Kidney capillary endothelial cell (primary cell): ENCODE results near the gene MRGPRX3.
A peak's percentile ranks its signal among the peaks of the same experiment; 100 is the strongest.
"Not testable (repeated sequence)": the region's sequence is repeated elsewhere in the genome, so short reads cannot be mapped to it uniquely, and the experiment has no call there.

Source experiments
- DNase-seq: peaks from one replicate; pipeline ENCODE4 v3.0.0-alpha.2; 2018; ENCODE audit warnings: low spot score

The MRGPRX3 gene

DNA sequence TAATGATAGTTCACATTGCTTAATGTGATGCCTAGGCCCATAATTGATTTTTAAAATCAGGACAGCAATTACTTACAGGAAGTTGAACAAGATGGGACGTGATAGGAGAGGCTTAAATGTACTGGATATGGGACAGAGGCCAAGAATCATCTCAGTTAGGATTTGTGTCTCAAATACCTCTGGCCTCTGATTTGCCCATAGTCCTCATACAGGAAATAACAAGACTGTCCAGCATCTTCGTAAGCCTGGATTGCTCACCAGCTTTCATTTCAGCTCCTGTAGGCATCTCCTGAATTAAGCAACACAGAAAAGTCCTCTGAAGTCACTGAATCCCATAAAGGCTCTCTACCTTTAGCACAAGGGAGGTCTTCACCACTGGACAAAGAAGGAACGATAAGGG, at the start of gene MRGPRX3:
Gene MRGPRX3, plus strand, starts transcription at position 231 of the 400 bp plus-strand sequence. CDS start 4,632 bp downstream, outside the sequence.
- DNase-seq = no peak

DNA sequence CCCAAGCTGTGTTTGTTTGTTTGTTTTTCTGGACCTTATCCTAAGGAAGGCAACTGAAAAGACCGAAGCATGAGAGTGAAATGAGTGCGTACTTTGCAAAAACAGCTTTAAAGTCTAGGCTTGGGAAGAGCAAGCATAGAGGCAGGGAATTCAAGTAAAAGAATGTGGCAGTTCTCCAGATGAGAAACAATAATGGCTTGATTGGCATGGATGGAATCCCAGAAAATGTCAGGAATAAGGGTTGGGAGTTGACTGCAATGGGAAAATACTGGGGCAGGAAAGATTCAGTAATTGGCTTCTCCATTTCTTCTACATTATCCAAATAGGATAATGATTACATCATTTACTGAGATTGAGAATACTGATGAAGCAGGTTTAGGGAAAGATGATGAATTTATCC, 44.0 kb upstream of the MRGPRX3 start:
- no peak for DNase-seq

DNA sequence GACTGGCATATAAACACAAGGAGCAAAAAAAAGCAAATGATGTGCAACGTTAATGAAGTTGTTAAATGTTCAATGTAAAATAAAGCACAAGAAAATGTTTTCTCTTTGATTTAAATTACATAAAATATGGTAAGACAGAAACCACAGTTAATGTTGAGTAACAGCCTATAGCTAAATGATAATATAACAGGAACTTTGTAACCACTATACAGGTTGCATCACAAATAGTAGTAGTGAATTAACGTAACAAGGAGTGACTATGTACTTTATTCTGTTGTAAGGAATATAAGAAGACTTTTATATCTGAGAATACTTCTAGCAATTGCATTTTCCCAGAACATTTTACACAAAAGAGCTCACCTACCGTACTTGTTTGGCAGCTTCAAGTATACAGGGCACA, 43.4 kb upstream of the MRGPRX3 start:
- no peak for DNase-seq

DNA sequence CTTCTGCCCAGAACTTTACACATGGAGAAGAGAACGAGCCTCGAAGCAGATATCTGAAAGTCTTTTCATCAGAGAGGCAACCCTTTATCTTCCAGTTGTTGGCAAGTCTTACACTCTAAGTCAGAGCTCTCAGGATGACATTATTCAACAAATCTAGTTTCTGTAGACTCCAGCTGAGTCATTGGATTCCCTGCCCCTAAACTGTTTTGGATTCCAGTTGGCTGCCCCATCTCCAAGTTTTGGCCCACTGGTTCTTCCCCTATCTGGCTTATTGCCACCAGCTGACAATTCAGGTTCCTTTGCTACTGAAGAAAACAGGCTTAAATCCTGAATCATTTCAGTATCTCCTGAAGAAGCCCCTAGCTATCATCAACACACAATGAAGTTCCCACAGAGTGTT, 40.6 kb upstream of the MRGPRX3 start:
- DNase-seq = no peak

DNA sequence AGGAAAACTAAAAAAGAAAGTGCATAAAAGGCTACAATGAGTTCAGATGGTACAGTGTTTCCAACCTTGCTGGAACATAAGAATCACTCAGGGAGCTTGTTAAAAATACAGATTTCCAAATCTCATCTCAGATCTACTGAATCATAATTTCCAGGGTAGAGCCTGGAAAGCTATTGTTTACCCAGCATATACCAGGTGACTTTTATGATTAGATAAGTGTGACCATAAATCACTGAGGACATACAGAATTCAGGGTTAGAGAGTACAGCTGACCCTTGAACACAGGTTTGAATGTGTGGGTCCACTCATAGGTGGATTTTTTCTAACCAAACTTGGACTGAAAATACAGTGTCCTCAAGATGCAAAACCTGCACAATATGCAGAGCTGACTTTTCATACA, 38.4 kb upstream of the MRGPRX3 start:
- DNase-seq = no peak

DNA sequence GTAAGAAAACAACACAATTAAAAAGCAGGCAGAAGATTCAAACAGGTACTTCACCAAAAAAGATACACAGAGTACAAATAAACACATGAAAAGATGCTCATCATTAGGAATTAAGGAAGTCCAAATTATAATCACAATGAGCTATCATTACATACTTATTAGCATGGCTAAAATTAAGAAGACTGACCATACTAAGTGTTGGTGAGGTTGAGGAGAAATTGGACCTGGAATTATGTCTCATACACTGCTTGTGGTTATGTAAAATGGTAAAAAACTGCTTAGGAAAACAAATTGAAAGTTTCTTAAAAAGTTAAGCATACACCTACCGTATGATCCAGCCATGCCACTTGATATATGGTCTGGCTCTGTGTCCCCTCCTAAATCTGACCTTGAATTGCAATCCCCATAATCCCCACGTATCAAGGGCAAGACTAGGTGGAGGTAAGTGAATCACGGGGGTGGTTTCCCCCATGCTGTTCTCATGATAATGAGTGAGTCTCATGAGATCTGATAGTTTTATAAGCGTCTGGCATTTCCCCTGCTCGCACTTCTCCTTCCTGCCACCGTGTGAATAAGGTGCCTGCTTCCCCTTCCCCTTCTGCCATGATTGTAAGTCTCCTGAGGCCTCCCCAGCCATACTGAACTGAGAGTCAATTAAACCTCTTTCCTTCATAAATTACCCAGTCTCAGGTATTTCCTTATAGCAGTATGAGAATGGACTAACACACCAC, 31.3 kb upstream of the MRGPRX3 start:
- DNase-seq = no peak

DNA sequence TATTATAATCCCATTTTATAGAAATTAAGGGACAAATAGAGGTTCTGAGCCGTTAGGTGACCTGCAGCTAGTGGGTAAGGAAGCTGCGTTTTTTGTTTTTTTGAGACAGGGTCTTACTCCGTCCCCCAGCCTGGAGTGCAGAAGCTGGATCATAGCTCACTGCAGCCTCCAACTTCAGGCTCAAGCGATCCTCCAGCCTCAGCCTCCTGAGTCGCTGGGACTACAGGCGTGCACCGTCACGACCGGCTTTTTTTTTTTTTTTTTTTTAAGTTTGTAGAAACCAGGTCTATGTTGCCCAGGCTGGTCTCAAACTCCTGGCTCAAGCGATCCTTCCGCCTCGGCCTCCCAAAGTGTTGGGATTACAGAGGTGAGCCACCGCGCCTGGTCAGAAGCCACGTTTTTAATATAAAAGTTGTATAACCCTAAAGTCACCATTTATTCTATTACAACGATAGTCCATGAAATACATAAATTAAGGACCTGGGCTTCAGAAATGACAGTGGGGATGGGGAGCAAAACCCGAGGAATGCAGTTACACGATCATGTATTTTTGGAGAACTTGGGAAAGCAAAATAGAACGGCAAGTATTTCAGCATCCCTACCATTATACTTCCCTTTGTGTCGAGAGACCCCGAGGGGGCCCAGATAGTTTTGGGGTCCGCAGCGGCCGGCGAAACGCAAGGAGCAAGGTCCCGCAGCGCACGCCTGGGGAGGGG, 27.1 kb upstream of the MRGPRX3 start:
- no peak for DNase-seq

DNA sequence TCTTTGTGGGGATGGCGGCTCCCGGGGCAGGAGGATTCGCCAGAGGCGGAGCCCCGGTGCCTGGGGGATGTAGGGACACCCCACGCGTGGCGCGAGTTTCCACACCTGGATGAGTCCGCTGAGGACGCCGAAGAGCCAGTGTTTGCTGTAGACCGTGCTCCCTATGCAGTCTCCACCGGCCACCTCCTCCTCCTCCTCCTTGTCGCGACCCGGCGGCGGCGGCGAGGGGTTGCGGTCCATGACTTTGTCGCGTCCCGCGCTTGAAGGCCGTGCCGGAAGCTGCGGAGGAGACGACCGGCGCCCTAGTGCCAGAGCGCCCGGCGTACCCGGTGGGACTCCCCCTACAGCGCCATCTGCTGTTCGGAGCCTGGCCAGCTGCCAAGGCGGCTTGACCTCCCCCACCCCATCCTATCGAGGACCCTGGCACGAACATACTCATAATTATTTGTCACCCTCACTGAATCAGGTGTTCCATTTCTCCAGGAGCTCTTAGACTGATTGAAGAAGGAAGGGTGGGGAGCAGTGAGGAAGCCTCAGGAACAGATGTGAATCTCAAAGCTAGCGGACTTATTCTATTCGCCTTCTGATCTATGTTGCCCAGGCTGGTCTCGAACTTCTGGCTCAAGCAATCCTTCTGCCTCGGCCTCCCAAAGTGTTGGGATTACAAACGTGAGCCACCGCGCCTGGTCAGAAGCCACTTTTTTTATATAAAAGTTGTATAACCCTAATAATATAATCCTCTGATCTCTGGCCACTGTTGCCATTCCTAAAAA, 26.4 kb upstream of the MRGPRX3 start, which contains the start of gene SAAL1:
Gene SAAL1, minus strand, starts transcription at position 281 of the 773 bp plus-strand sequence. Its CDS starts 41 bp downstream, at position 240.
- peak; percentile 86 for DNase-seq

DNA sequence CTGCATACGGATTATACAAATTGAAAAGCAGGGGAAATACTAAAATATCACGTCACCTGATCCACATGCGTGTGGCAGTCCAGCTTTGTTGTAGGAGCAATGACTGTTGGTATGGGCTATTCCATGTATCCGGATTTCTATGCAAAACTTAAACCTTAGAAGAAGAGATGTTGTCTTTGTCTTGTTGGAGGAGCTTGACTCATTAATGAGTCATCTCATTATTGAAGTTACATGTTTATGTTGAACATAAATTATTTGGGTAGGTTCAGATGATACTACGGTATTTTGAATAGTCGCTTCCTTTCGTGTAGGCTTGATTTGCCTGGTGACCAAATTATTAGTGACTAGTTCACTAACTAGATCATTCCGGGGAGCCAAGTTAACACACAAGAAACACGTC, 25.7 kb upstream of the MRGPRX3 start:
- DNase-seq = peak; percentile 18

DNA sequence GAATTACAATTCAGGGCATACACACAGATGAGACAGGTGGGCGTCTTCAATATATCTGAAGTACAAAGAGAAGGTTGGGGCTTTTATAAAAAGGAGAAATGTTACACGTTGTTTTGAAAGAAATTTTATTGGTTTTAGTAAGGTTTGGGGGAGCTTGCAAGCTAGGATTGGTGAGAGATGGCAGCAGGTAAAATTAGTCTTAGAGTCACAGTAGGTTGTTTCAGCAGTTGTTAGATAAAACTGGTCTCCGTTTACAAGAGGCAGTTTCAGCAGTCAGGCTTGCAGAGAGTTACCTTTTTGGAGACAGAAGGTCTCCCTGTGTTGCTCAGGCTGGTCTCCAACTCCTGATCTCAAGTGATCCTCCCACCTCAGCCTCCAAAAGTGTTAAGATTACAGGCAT, 24.1 kb upstream of the MRGPRX3 start:
- DNase-seq = no peak

DNA sequence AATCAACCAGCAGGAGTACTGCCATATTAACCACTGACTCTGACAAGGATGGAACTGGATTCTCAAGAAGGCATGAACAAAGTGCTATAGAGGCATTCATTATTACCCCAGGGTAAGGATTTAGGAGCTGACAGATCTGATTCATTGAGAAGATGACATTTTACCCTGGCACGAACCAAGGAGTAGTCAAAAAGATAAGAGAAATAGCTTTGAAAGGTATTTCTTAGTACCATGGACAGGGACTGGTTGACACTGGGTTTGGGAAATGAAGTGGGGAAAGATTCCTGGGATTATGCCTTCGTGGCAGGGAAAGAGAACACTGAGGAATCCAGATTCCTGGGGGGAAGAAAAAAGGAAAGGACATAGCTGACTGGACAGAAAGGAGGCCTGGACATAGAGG, 21.4 kb upstream of the MRGPRX3 start:
- no peak for DNase-seq

DNA sequence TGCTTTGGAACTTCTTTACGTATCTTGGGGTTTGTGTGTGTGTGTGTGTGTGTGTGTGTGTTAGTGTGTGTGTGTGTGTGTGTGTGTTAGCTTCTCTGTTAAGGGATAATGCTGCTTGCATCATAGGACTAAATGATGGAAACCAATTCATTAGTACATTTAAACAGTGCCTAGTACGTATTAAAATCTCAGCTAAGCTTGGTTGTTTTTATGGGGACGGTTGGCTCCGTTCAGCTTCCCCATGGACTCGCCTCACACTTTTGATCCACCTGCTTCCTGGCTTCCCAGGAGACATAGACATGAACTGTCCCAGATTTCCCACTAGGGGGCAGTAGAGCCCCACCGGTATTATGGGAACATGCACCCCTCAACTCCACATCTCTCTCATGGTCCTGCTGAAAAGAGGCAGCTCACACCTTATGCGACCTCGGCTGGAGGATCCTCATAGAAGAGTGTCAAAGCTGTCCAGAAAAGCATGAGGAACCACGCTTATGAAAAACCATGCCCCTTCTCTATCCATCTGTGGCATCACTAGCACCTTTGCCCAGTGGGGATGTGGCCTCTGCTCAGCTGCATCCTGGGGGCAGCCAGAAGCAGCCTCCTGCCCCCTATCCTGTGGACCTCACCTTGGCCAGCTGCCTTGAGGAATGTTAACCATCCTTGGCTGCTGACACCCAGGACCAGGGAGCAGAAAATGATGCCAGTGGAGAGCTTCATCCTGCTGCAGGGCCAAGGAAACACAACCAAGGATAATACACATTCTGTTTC, 16.8 kb upstream of the MRGPRX3 start:
- DNase-seq = peak; percentile 74

DNA sequence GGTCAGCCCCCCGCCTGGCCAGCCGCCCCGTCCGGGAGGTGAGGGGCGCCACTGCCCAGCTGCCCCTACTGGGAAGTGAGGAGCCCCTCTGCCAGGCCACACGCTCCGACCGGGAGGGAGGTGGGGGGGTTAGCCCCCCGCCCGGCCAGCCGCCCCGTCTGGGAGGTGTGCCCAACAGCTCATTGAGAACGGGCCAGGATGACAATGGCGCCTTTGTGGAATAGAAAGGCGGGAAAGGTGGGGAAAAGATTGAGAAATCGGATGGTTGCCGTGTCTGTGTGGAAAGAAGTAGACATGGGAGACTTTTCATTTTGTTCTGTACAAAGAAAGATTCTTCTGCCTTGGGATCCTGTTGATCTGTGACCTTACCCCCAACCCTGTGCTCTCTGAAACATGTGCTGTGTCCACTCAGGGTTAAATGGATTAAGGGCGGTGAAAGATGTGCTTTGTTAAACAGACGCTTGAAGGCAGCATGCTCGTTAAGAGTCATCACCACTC, 11.0 kb upstream of the MRGPRX3 start:
- not testable (repeated sequence) for DNase-seq

DNA sequence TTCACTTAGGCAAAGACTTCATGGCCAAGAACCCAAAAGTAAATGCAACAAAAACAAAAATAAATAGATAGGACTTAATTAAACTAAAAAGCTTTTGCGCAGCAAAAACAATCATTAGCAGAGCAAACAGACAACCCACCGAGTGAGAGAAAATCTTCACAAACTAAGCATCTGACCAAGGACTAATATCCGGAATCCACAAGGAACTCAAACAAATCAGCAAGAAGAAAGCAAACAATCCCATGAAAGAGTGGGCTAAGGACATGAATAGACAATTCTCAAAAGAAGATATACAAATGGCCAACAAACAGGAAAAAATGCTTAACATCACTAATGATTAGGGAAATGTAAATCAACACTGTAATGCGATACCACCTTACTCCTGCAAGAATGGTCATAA, 1.3 kb upstream of the MRGPRX3 start:
- DNase-seq = not testable (repeated sequence)

DNA sequence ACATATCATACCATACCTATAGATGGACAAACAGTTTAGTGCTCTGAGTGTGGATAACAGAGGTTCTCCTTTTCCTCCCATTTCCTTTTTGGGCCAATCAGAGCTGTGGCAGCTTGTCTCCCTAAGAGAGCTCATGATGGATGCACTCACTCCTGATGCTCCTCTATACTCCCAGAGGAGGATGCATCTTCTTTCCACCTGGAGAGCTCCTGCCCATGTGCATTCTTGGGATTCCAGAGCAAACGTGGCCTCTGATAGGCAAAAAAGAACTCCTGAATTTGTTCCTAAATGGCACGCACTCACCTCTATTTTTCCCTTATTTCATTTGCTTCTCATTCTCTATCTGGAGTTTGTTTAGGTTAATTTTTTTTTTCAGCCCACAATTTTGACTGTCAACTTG, 2.9 kb downstream of the MRGPRX3 start:
- no peak for DNase-seq

DNA sequence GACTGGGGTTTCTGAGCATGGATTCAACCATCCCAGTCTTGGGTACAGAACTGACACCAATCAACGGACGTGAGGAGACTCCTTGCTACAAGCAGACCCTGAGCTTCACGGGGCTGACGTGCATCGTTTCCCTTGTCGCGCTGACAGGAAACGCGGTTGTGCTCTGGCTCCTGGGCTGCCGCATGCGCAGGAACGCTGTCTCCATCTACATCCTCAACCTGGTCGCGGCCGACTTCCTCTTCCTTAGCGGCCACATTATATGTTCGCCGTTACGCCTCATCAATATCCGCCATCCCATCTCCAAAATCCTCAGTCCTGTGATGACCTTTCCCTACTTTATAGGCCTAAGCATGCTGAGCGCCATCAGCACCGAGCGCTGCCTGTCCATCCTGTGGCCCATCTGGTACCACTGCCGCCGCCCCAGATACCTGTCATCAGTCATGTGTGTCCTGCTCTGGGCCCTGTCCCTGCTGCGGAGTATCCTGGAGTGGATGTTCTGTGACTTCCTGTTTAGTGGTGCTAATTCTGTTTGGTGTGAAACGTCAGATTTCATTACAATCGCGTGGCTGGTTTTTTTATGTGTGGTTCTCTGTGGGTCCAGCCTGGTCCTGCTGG, 4.9 kb downstream of the MRGPRX3 start:
- DNase-seq = no peak

DNA sequence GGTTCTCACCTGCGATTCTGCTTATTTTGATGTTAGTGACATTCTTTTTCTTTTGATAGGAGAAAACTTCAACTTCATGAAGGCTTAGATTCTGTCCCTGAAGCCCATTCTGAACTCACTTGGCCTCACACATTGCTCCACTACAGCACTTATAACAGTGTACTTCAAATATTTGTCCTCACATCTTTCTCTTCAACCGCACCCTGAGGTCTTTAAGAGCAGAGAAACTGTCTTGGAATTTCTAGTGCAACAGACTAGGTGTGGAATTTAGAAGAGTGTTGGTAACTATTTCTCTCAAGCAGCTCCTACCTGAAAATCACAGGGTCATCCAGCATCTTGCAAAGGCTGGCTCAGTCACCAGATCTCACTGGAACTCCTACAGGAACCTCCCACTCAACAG, 7.8 kb downstream of the MRGPRX3 start:
- DNase-seq = no peak

DNA sequence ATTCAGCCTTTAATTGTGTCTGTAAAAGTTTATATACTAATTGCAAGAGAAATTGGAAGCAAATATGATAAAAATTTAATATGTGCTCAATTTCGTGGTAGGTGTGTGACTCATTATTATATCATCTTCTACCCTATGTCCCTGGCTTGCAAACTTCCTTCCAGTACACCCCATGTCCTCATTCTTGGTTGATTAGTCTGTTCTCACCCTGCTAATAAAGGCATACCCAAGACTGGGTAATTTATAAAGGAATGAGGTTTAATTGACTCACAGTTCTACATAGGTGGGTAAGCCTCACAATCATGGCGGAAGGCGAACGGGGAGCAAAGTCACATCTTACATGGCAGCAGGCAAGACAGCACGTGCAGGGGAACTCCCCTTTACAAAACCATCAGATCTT, 11.9 kb downstream of the MRGPRX3 start:
- DNase-seq = peak; percentile 6

DNA sequence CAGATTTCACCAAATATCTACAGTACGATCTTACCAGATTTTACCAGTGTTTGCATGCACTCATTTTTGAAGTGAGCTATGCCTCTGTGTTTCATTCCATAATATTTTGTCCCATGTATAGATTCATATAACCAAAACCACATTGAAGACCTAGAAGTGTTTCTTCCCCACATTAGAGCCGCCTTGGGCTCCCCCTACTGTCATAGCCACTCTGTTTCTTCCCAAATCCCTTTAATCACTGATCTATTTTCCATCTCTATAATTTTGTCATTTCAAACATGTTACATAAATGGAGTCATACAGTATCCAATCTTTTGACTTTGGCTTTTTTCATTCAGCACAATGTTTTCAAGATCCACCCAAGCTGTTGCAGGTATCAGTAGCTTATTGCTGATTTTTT, 12.7 kb downstream of the MRGPRX3 start:
- DNase-seq = no peak

DNA sequence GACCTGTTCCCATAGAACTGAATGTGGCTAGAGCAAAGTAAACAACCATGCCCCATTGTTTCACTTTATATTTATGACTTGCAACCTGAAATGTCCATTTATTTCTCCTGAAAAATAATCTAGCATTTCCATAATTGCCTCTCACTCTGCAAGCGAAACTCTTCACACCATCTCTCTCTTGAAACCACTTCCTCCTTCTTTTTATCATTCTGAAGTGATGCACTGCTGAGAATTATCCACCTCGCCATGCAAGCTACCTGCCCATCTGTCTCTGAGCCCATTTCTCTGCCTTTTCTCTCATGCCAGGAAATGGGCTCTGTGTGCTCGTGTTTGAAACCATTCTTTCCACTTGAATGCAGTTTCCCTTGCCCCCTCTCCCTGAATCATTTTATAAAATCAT, 13.5 kb downstream of the MRGPRX3 start:
- no peak for DNase-seq

DNA sequence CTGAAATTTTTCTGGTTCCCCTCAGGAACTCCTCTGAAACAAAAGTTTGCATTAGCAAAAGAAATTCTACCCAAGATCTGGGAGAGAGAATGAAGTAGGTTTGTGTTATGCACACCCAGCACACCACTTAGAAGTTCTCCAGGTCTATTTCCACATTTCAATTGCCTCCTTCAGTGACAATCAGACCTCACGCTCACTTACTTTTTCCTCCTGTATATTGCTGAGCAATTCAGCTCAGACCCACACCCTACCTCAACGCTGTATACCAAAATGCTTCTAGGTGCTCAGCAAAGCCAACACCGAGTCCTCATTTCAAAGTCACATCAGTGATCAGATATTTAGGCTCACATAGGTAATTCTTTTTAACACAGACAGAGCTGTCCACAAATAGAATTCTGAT, 19.2 kb downstream of the MRGPRX3 start:
- no peak for DNase-seq
